ENCODE measurements around the gene CASP10.

DNA sequence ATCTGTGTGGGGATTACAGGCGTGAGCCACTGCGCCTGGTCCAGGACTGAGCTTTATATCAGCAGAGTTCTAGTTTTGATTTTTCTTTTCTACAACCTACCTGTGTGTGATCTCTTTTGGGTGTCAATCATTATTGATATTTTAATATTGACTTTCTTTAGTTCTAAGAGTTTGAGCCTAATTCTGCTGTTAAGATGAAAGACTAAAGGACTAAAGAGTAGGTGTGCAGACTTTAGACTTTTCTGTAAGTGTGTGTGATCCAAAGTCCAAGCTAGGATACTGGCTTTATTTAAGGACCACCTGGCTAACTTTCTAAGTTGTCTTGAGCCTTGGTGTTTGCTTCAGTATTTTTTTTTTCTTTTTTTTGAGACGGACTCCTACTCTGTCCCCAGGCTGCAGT is 12.4 kb downstream of the CASP10 start:
- TF ChIP-seq TAF1 (IDR thresholded peaks at IDR 0.05; ENCODE audit: borderline replicate concordance, low read depth, low read length): no peak
- no peak for TF ChIP-seq POLR2AphosphoS5 (IDR thresholded peaks at IDR 0.05; ENCODE audit: low read depth, low read length)

All from GM12892 (cell line).